Cardiac muscle cell (in vitro differentiated cells and primary cell): ENCODE data around the gene DNAJC17. TPM values are rescaled to one million over a fixed set of nuclear protein-coding genes. Genes with fewer than 3 reads are reported as not detected.

Source experiments
- DNase-seq, 2 donors: peaks; one replicate each; pipeline versions ENCODE4 v3.0.0 to v3.0.0-alpha.2; 2010 to 2017; ENCODE audit warnings: low read depth in 1 of 2, low spot score in 1 of 2
- H3K27ac ChIP-seq: fragments of 200-600 bp; sonication (generic); 2 replicates; pipeline ENCODE4 v1.5.1; 2016
- H3K27me3 ChIP-seq: fragments of 200-600 bp; sonication (generic); 2 replicates; pipeline ENCODE4 v1.6.0; 2016; ENCODE audit warnings: control low read depth
- H3K36me3 ChIP-seq: fragments of 200-600 bp; sonication (generic); 2 replicates; pipeline ENCODE4 v1.5.1; 2016; ENCODE audit warnings: control low read depth
- H3K4me1 ChIP-seq: fragments of 200-600 bp; sonication (generic); 2 replicates; pipeline ENCODE4 v1.8.1; 2017; ENCODE audit warnings: low read depth, mild to moderate bottlenecking, mixed run types
- H3K4me3 ChIP-seq: fragments of 200-600 bp; sonication (generic); 2 replicates; pipeline ENCODE4 v1.5.1; 2016; ENCODE audit warnings: mild to moderate bottlenecking
- H3K9me3 ChIP-seq: fragments of 200-600 bp; sonication (generic); 2 replicates; pipeline ENCODE4 v1.5.1; 2017; ENCODE audit warnings: low read depth, mild to moderate bottlenecking, control low read depth
- CTCF ChIP-seq: IDR thresholded peaks from 2 replicates; pipeline ENCODE4 v1.5.1; 2012; ENCODE audit warnings: low read depth, mild to moderate bottlenecking, low read length
- polyA plus RNA-seq: library from polyadenylated mRNA; unstranded; fragments of >200 nt; fragmentation: Nextera tagmentation; extraction: Ambion mirVana; gene quantifications from 2 replicates; pipeline ENCODE4 v1.2.1, GENCODE V29; 2016
- total RNA-seq: library from RNA; depleted of rRNA; stranded (reverse); fragments of >200 nt; gene quantifications from 2 replicates; pipeline ENCODE4 v1.2.3, GENCODE V29; 2016

Gene DNAJC17
- total and polyA plus RNA-seq, 2 experiments from 2014 or later: 57.2 to 58.2 TPM

DNA sequence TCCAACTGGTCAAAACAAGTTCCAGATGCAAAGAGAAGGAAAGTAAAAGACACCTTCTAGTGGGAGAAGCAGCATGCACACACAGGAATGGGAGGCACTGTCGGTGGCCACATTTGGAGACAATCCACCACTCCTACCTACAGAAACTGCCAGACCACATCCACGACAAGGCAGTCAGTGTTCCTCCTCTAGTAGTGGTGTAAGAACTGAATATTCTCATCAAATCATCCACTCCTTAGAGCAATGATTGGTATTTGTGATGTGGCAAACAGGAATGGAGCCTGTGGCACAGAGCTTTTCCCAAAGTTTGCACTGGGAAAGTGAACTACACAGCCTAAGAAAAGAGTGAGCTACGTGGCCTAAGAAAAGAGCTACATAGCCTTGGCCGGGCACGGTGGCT, 31.5 kb upstream of the DNAJC17 start:
- H3K4me1 ChIP-seq: no peaks in the 10 kb centered on the region
- no peaks in the 10 kb centered on the region for H3K9me3 ChIP-seq
- H3K27me3 ChIP-seq: peaks cover 11% of the 10 kb centered on the region
- H3K4me3 ChIP-seq: no peak overlapping the region
- no peak overlapping the region for H3K27ac ChIP-seq
- TF ChIP-seq CTCF: no peak
- no peak for DNase-seq
- H3K36me3 ChIP-seq: no peaks in the 10 kb centered on the region

DNA sequence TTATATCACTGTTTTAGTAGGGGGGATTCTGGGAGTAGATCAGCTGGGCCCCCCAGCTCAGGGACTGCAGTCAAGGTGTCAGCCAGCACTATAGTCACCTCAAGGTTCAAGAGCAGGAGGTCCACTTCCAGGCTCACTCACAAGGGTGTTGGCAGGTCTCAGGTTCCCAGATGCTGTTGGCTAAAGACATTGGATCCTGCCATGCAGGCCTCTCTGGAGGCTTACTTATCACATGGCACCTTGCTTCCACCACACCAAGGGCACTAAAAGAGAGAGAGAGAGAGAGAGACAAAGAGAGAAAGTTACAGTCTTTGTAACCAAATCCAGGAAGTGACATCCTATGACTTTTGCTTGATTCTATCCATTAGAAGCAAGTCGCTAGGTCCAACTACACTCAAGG, 28.7 kb upstream of the DNAJC17 start:
- TF ChIP-seq CTCF: no peak
- Histone ChIP-seq H3K4me3 (no peak overlapping the region), H3K36me3 (no peaks in the 10 kb centered on the region), H3K4me1 (no peaks in the 10 kb centered on the region), H3K27me3 (no peaks in the 10 kb centered on the region), H3K9me3 (no peaks in the 10 kb centered on the region), H3K27ac (no peak overlapping the region)
- DNase-seq: no peak

GRCh38 chr15:40832903-40833302, 25.6 kb upstream of the DNAJC17 start:
- H3K4me3 ChIP-seq: no peak overlapping the region
- H3K27me3 ChIP-seq: no peaks in the 10 kb centered on the region
- TF ChIP-seq CTCF: no peak
- H3K36me3 ChIP-seq: no peaks in the 10 kb centered on the region
- H3K4me1 ChIP-seq: no peaks in the 10 kb centered on the region
- no peak overlapping the region for H3K27ac ChIP-seq
- no peaks in the 10 kb centered on the region for H3K9me3 ChIP-seq
- DNase-seq: no peak

GRCh38 chr15:40831861-40832260, 24.6 kb upstream of the DNAJC17 start:
- no peak for TF ChIP-seq CTCF

DNA sequence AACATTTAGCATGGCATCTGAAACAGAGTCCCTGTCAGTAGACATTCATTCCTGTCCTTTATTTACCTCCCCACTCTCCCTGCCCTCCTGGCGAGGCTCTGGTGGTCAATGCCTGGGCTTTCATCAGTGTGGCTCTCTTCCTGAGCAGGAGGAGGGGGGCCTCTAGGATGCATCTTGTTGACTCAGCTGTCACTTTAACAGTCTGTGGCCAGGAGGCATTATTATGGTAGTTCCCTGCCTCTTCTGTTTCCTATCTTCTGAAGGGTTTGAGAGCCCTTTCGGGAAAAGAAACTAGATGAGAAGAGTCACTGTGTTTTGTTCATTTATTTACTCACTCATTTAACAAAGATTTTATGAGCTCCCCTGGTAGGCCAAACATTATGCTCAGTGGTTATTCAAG, 23.6 kb upstream of the DNAJC17 start:
- no peaks in the 10 kb centered on the region for H3K9me3 ChIP-seq
- no peak for DNase-seq
- H3K4me3 ChIP-seq: no peak overlapping the region
- no peaks in the 10 kb centered on the region for H3K27me3 ChIP-seq
- no peak for TF ChIP-seq CTCF
- H3K36me3 ChIP-seq: no peaks in the 10 kb centered on the region
- no peaks in the 10 kb centered on the region for H3K4me1 ChIP-seq
- no peak overlapping the region for H3K27ac ChIP-seq

More at GRCh38 chr15:40831861-40832260, 24.6 kb upstream of the DNAJC17 start:
- DNase-seq: no peak
- Histone ChIP-seq H3K4me3 (no peak overlapping the region), H3K27ac (no peak overlapping the region), H3K4me1 (no peaks in the 10 kb centered on the region), H3K27me3 (no peaks in the 10 kb centered on the region), H3K36me3 (no peaks in the 10 kb centered on the region), H3K9me3 (no peaks in the 10 kb centered on the region)

GRCh38 chr15:40829115-40829514, 21.8 kb upstream of the DNAJC17 start:
- TF ChIP-seq CTCF: no peak
- DNase-seq: no peak

More at GRCh38 chr15:40829115-40829514, 21.8 kb upstream of the DNAJC17 start:
- Histone ChIP-seq H3K4me3 (no peak overlapping the region), H3K27ac (no peak overlapping the region), H3K9me3 (no peaks in the 10 kb centered on the region), H3K4me1 (peaks cover 17% of the 10 kb centered on the region), H3K27me3 (no peaks in the 10 kb centered on the region), H3K36me3 (no peaks in the 10 kb centered on the region)
